ENCODE results near the gene MCU. TPM values are rescaled to one million over a fixed set of nuclear protein-coding genes. Genes with fewer than 3 reads are reported as not detected.

MCU gene
- total RNA-seq, 4 donors from 2014 or later = 14.1 to 18.1 (median 15.8) TPM

GRCh38 chr10:72927485-72927884 lies 235.5 kb downstream of the MCU start:
- no peak for TF ChIP-seq CTCF (IDR thresholded peaks at IDR 0.05; ENCODE audit: low read depth)

- TF ChIP-seq CTCF (IDR thresholded peaks at IDR 0.05; ENCODE audit: low read depth) = no peak
Measured at GRCh38 chr10:72928798-72929197, 236.9 kb downstream of the MCU start.

- TF ChIP-seq CTCF (IDR thresholded peaks at IDR 0.05; ENCODE audit: low read depth) = no peak
Measured at GRCh38 chr10:72930276-72930675, 238.3 kb downstream of the MCU start.

- TF ChIP-seq CTCF (IDR thresholded peaks at IDR 0.05; ENCODE audit: low read depth) = no peak
Measured at GRCh38 chr10:72932259-72933015, 240.5 kb downstream of the MCU start.

GRCh38 chr10:72935361-72935760 lies 243.4 kb downstream of the MCU start:
- TF ChIP-seq CTCF (IDR thresholded peaks at IDR 0.05; ENCODE audit: low read depth) = no peak

Small RNA genes lying within 50 kb of the gene (small RNA-seq; reads per million reads assigned to genes)
- not detected for gene MIR4676
- 0.49 reads per million for gene RF00019

Other genes starting within 250 kb of the MCU start
- gene MICU1, start 66.1 kb upstream of the MCU start, total RNA-seq = 10 to 100 TPM; 26.9 to 42.5 (median 34.9) TPM
- not detected for gene OIT3, start 201.6 kb downstream of the MCU start, total RNA-seq

All from subcutaneous adipose tissue (tissue), 4 donors.